ENCODE results near the gene TBCCD1. TPM values are rescaled to one million over a fixed set of nuclear protein-coding genes. Genes with fewer than 3 reads are reported as not detected.

Gene TBCCD1
- total and polyA plus RNA-seq, 2 of the 4 experiments (the other 2 are of a cell fraction): 7.9 to 19.7 TPM

DNA sequence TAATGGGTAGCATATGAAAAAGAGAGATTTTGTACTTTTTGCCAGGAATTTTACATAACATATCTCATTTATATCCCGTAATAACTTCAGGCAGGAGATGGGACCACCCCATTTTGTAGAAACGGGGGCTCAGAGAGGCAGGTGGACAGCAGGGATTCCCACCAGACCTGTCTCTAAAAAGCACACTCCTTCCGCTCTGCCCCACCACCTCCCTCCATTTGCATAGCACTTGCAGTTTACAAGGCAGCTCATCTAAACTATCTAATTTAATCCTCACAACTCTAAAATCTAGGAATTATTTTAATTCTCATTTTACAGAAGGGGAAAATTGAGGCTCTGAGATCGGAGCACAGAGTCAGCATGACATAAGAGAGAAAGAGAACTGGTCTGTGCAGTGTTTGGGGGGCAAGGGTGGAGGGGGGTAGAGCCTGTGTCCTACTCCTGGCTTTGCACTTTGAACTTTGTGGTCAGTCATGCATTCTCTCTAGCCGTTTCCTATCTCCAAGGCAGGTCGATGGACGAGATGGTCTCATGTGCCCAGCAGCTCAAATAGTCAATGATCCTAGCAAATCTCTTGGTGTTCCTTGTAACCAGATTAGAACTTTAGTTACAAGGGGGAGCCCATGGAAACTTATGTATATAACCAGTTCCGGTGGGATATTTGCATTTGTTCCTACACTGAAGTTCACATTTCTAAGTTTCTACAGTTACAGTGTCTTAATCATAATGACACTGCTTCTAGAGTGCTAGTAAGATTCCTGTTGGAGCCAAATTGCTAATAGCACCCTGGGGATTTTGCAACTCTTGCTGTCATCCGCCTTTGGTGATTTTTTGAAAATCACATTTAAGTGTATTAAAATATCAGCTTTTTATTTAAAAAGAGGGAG, 41.5 kb downstream of the TBCCD1 start:
- Histone ChIP-seq H3K4me1 (ENCODE audit: control insufficient read depth, insufficient read depth, low read length) (no peaks in the 10 kb centered on the region), H3K36me3 (ENCODE audit: control insufficient read depth, insufficient read depth, low read length) (no peaks in the 10 kb centered on the region), H2BK5ac (ENCODE audit: low read depth, low read length, poor library complexity, severe bottlenecking) (no peak overlapping the region), H4K20me1 (ENCODE audit: insufficient read depth, low read length) (no peaks in the 10 kb centered on the region), H3K14ac (replicated peaks; ENCODE audit: low read depth, low read length) (no peak overlapping the region), H3K27me3 (ENCODE audit: control insufficient read depth, insufficient read depth, low read length) (peaks cover 20% of the 10 kb centered on the region), H3K9me3 (ENCODE audit: control insufficient read depth, insufficient read depth, low read length) (no peaks in the 10 kb centered on the region), H3K4me3 (ENCODE audit: insufficient read depth, low read depth, low read length) (no peak overlapping the region), H2AK5ac (ENCODE audit: low read depth, low read length) (no peak overlapping the region), H3K56ac (ENCODE audit: extremely low read depth, insufficient read depth, low read length) (no peak overlapping the region), H2BK15ac (ENCODE audit: low read depth, low read length) (no peak overlapping the region), H2AFZ (replicated peaks; ENCODE audit: low read length, poor library complexity) (no peak overlapping the region), H2BK120ac (ENCODE audit: low read depth, low read length) (no peak overlapping the region), H3K9me1 (ENCODE audit: insufficient read depth, low read length) (no peaks in the 10 kb centered on the region), H4K8ac (ENCODE audit: low read depth in 2 of 2, low read length in 2 of 2) (no peak overlapping the region), H3K23ac (ENCODE audit: low read depth, low read length) (no peak overlapping the region), H3K4ac (ENCODE audit: low read depth, low read length) (no peak overlapping the region), H4K5ac (ENCODE audit: low read depth, low read length) (no peak overlapping the region), H3K79me1 (ENCODE audit: low read depth in 1 of 2, low read length in 2 of 2) (no peaks in the 10 kb centered on the region), H3K18ac (ENCODE audit: low read depth, low read length) (no peak overlapping the region), H4K91ac (ENCODE audit: insufficient read depth, low read depth, low read length) (no peak overlapping the region), H3K27ac (ENCODE audit: insufficient read depth, low read length) (no peak overlapping the region), H3K4me2 (ENCODE audit: low read depth, low read length) (no peak overlapping the region), H2AK9ac (replicated peaks; ENCODE audit: low read depth, low read length, poor library complexity) (no peak overlapping the region), H3K9ac (ENCODE audit: low read depth, low read length) (no peak overlapping the region), H2BK20ac (ENCODE audit: low read depth, low read length) (no peak overlapping the region)
- WGBS, 2 experiments (ENCODE audit: extremely low coverage in 2 of 2, insufficient read length in 1 of 2): 24% methylated on average over 4 of the region's 9 CpGs; no CpG with 5 or more reads in 1 of the 2 experiments
- no TSS peak for BruUV-seq (replicated peaks)
- CTCF ChIA-PET: no interaction called here
- TF ChIP-seq FOS (IDR thresholded peaks at IDR 0.05; ENCODE audit: low read depth, low read length) (no peak), MAFK (IDR thresholded peaks at IDR 0.05; ENCODE audit: low read depth, low read length) (no peak), BHLHE40 (IDR thresholded peaks at IDR 0.05; ENCODE audit: low read depth, low read length) (no peak), MXI1 (IDR thresholded peaks at IDR 0.05; ENCODE audit: borderline replicate concordance, low read depth, low read length) (no peak), SMC3 (IDR thresholded peaks at IDR 0.05; ENCODE audit: low read depth, low read length) (no peak), NFE2L2 (IDR thresholded peaks at IDR 0.05; ENCODE audit: low read depth, low read length) (no peak), RFX5 (IDR thresholded peaks at IDR 0.05; ENCODE audit: low read depth, low read length) (no peak)
- TF ChIP-seq, protein P1, sequence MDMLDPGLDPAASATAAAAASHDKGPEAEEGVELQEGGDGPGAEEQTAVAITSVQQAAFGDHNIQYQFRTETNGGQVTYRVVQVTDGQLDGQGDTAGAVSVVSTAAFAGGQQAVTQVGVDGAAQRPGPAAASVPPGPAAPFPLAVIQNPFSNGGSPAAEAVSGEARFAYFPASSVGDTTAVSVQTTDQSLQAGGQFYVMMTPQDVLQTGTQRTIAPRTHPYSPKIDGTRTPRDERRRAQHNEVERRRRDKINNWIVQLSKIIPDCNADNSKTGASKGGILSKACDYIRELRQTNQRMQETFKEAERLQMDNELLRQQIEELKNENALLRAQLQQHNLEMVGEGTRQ (IDR thresholded peaks at IDR 0.05; ENCODE audit: low read depth, low read length): no peak
- no peak for ATAC-seq (ENCODE audit: low read depth)
- dilution Hi-C loops (cut with HindIII; ENCODE audit: low sequenced_read_pairs, unreplicated experiment) (no loop called here), in situ Hi-C loops (cut with MboI; ENCODE audit: low sequenced_read_pairs) (no loop called here), intact Hi-C loops (cut with micrococcal nuclease) (no loop called here)
- no peak for DNase-seq
- POLR2A ChIA-PET (ENCODE audit: unreplicated experiment): no interaction called here

All from IMR-90 (cell line).